ENCODE data around the gene PARM1.

PARM1 gene

DNA sequence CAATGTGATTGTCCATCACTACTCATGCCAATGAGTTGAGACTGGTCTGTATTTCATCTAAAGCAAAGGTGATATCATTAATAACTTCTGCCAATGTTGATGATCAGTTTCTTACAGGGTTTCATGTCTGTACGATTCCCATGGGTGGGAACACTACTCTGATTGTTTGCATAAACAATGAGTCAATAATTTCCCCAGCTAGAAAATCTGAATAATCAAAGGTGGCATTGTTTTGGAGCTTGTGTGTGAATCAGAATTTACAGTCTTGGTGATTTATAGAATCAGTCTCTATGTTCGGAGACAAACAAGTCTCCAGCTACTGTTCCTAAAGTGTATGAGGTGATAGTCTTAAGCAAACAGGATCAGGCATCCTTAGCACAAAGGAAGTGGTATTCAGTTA, 35.5 kb upstream of the PARM1 start:
- TF ChIP-seq ZFX (IDR thresholded peaks at IDR 0.05), result no peak
- TF ChIP-seq, protein P1, sequence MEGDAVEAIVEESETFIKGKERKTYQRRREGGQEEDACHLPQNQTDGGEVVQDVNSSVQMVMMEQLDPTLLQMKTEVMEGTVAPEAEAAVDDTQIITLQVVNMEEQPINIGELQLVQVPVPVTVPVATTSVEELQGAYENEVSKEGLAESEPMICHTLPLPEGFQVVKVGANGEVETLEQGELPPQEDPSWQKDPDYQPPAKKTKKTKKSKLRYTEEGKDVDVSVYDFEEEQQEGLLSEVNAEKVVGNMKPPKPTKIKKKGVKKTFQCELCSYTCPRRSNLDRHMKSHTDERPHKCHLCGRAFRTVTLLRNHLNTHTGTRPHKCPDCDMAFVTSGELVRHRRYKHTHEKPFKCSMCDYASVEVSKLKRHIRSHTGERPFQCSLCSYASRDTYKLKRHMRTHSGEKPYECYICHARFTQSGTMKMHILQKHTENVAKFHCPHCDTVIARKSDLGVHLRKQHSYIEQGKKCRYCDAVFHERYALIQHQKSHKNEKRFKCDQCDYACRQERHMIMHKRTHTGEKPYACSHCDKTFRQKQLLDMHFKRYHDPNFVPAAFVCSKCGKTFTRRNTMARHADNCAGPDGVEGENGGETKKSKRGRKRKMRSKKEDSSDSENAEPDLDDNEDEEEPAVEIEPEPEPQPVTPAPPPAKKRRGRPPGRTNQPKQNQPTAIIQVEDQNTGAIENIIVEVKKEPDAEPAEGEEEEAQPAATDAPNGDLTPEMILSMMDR (conservative IDR thresholded peaks at IDR 0.05), result no peak
- no peak overlapping the region for H3K27ac ChIP-seq

DNA sequence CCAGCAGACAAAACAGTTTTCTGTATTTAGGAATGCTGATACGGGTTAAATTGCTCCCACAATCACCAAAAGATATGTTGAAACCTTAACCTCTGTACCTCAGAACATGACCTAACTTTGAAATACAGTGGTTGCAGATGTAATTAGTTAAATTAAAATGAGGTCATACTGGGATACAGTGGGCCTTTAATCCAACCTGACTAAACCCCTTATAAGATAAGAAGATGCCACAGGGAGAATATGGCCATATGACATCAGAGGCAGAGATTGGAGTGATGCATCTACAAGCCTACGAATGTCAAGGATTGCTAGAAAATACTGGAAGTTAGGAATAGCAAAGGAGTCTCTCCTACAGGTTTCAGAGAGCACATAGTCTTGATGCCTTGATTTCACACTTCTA, 32.1 kb upstream of the PARM1 start:
- no peak for TF ChIP-seq ZFX (IDR thresholded peaks at IDR 0.05)
- TF ChIP-seq, protein P1 (conservative IDR thresholded peaks at IDR 0.05), result no peak
- no peak overlapping the region for H3K27ac ChIP-seq

DNA sequence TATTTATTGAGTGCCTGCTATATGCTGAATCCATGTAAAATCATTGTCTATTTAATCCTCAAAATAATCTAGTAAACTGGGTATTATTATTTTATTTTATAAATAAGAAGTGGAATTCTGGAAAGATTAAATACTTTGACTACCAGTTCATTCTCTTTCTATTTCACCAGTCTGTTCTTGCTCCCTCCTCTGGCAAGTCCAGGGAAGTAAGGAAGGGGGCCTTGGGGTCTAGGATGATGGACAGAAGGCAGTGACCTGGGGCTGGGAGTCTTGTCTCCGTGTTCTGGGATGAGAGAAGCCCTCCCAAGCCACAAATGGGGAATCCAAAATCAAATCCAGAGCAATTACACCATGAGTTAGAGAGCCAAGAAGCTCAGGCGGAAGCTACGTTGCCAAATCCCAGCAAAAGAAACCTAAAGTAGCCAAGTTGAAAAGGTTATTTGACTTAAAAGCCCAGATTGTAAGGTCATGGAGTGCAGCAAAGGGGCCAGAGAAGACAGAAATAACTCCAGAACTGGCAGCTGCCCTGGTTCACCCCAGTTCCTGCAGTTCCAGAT, 28.3 kb upstream of the PARM1 start:
- TF ChIP-seq ZFX (IDR thresholded peaks at IDR 0.05), result no peak
- TF ChIP-seq, protein P1 (conservative IDR thresholded peaks at IDR 0.05), result no peak
- H3K27ac ChIP-seq, result no peak overlapping the region

DNA sequence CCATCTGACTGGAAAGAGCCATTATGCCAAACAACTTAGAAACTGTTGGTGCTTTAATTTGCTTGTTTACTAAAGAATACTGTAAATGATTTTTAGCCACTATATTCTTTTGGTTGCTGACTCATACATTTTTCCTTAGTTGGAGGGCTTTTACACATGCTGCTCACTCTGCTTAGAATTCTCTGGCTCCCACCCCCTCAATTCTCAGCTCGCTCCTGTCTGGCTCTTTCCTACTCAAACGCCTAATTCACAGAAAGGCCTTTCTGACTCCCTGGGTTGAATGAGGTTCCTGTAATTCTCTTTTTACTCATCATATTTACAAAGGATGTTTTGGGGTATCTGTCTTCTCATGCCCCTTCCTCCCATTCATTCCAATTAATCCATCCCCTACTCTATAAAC, 26.1 kb upstream of the PARM1 start:
- no peak for TF ChIP-seq ZFX (IDR thresholded peaks at IDR 0.05)
- TF ChIP-seq, protein P1 (conservative IDR thresholded peaks at IDR 0.05), result no peak
- no peak overlapping the region for H3K27ac ChIP-seq

DNA sequence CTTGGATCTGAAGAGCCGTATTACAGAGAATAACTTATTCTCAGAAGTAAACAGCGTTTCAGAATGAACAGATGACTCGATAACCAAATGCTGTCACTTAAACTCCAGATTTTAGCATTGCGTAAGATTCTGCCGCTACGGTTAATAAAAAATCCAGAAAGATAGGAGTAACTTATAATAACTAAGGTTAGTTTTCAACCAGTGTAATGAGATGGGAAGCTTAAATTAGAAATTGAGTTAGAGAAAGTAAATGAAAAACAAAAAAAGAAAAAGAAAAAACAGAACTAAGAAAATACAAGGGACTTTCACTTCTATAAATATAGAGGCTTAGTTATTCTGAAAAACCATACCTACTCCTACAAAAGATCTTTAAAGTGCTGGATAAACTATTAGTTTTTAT, 13.1 kb upstream of the PARM1 start:
- no peak overlapping the region for H3K27ac ChIP-seq
- TF ChIP-seq ZFX (IDR thresholded peaks at IDR 0.05), result no peak

DNA sequence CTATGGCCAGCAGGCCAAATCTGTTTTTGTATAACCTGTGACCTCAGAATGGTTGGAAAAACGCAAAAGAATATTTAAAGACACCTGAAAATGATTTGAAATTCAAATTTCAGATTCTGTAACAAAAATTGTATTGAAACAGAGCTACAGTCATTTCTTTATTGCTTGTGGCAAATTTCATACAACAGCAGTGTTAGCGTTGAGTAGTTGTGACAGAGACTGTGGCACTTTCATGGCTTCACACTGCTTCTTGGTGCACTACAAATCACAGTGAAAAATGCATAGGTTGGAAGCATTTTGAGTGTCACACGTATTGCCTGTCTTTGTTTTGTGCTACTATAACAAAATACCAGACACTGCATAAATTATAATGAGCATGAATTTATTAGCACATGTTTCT, 12.2 kb upstream of the PARM1 start:
- H3K27ac ChIP-seq, result no peak overlapping the region
- TF ChIP-seq, protein P1 (conservative IDR thresholded peaks at IDR 0.05), result no peak
- no peak for TF ChIP-seq ZFX (IDR thresholded peaks at IDR 0.05)

DNA sequence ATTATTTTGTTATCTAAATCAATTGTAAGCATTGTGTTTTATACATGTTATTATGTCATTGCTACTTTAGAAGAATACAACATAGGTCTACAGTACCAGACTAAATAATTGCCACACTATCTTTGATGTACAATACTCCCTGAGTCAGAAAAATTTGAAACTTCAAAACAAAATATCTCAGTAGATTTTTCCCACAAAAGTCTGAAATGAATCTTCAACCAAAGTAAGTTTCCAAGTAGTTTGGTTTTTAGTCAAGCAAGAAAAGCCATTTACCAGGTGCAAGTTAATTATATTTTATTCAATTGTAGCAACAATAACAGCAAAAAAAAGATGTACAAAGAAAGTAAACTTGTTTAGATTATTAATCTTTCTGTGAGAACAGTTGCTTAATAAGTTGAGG, 11.4 kb upstream of the PARM1 start:
- no peak for TF ChIP-seq ZFX (IDR thresholded peaks at IDR 0.05)
- TF ChIP-seq, protein P1 (conservative IDR thresholded peaks at IDR 0.05), result no peak
- no peak overlapping the region for H3K27ac ChIP-seq

DNA sequence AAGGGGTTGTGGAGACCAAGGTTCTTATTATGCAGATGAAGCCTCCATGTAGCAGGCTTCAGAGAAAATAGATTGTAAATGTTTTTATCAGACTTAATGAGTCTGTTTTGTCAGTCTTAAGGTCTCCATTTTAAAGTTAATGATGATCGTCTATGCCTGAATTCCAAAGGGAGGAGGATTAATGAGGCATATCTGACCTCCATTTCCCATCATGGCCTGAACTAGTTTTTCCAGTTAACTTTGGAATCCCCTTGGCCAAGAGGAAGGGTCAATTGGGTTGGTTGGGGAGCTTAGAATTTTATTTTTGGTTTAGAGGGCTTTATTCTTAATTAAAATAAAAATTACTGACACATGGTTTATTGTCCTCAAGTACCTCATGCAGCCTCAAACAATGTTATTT, 6.9 kb upstream of the PARM1 start:
- TF ChIP-seq ZFX (IDR thresholded peaks at IDR 0.05), result no peak
- TF ChIP-seq, protein P1 (conservative IDR thresholded peaks at IDR 0.05), result no peak
- no peak overlapping the region for H3K27ac ChIP-seq
